ENCODE measurements around the gene NSUN4.

Gene NSUN4

DNA sequence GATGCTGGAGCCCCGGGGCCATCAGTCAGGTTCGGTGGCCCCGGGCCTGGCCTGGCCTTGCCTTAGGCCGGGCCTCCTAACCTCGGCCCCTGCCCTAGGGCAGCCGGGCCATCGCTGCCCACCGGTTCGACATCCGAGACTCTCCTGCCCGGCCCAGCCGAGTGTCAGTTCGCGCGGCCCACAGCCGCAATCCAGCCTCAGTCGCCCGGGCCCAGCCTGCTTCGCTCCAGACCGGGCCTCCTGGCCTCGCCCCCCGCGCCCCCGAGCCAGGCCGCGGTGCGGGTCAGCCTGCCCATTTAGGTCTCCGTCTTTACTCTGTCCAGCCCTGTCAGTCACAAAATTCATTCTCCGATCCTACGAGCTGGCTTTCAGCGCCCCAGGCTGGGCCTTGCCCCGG lies 38.0 kb upstream of the NSUN4 start:
- no peak for TF ChIP-seq CTCF (IDR thresholded peaks at IDR 0.05; ENCODE audit: low read depth, low read length)
- H3K4me3 ChIP-seq (ENCODE audit: low read depth, low read length): peak overlapping the region; percentile 88

GRCh38 chr1:46303038-46303871 lies 37.4 kb upstream of the NSUN4 start, which contains the start of the genes LRRC41 and UQCRH:
Gene LRRC41 (minus strand): TSS chr1:46303616. CDS start chr1:46303322, 294 bp downstream.
Gene UQCRH (plus strand): TSS chr1:46303698. CDS start chr1:46303767, 69 bp downstream.
- TF ChIP-seq CTCF (IDR thresholded peaks at IDR 0.05; ENCODE audit: low read depth, low read length): no peak
- H3K4me3 ChIP-seq (ENCODE audit: low read depth, low read length): peak within 1 kb of the TSS; percentile 88

DNA sequence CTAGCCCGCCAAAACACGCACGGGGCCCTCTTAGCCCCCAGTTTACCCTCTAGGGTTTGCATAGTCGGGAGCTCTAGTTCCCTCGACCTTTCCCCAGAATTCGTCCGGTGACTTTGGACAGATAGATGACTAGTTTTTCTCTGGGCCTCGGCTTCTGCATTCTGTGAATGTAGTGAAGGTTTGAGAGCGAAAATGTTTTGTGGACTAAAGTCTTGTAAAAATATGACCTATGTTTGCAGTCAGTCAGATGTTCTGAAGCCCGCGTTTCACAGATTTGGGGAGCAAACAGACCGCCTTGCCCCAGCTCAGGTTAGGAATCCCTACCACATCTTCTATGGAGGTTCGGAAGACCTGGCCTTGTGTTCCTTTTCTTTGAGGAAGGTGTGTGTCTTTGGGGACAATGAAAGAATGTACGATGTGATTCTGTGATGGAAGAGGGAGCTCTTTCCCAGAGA lies 36.7 kb upstream of the NSUN4 start:
- no peak for TF ChIP-seq CTCF (IDR thresholded peaks at IDR 0.05; ENCODE audit: low read depth, low read length)
- H3K4me3 ChIP-seq (ENCODE audit: low read depth, low read length): peak overlapping the region; percentile 88

DNA sequence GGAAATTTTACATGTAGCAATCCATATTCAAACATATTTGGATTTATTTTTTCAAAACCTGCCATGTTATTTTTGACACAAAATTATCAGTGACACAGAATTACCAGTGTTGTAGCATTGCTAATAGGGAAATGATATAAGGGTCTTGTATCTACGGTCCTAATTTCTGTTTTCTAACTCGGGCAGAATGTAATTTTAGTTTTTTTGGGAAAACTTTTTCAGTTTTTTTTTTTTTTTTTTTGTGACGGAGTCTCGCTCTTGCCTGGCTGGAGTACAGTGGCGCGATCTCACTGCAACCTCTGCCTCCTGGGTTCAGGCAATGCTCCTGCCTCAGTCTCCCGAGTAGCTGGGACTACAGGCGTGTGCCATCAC lies 34.5 kb upstream of the NSUN4 start:
- no peak for TF ChIP-seq CTCF (IDR thresholded peaks at IDR 0.05; ENCODE audit: low read depth, low read length)

GRCh38 chr1:46309401-46310159 lies 31.0 kb upstream of the NSUN4 start:
- H3K4me3 ChIP-seq (ENCODE audit: low read depth, low read length): no peak overlapping the region
- no peak for TF ChIP-seq CTCF (IDR thresholded peaks at IDR 0.05; ENCODE audit: low read depth, low read length)

More for the DNA sequence above, 34.5 kb upstream of the NSUN4 start:
- no peak overlapping the region for H3K4me3 ChIP-seq (ENCODE audit: low read depth, low read length)

DNA sequence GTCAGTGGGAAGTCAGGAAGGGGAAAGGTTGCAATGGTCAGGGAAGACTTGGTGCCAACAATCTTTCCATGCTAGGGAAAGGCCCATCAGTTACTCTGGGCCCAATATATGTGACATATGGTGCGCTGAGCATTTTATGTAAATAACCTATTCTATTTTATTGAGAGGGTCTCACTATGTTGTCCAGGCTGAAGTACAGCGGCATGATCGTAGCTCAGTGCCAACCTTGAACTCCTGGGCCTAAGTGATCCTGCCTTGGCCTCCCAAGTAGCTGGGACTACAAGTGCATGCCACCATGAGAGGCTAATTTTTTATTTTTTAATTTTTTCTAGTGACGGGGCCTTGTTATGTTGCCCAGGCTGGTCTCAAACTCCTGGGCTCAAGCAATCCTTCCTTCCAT lies 30.3 kb upstream of the NSUN4 start:
- no peak overlapping the region for H3K4me3 ChIP-seq (ENCODE audit: low read depth, low read length)
- TF ChIP-seq CTCF (IDR thresholded peaks at IDR 0.05; ENCODE audit: low read depth, low read length): no peak
